ENCODE measurements around the gene CWH43.
"Not testable (repeated sequence)": the region's sequence is repeated elsewhere in the genome, so short reads cannot be mapped to it uniquely, and the experiment has no call there.

The CWH43 gene

DNA sequence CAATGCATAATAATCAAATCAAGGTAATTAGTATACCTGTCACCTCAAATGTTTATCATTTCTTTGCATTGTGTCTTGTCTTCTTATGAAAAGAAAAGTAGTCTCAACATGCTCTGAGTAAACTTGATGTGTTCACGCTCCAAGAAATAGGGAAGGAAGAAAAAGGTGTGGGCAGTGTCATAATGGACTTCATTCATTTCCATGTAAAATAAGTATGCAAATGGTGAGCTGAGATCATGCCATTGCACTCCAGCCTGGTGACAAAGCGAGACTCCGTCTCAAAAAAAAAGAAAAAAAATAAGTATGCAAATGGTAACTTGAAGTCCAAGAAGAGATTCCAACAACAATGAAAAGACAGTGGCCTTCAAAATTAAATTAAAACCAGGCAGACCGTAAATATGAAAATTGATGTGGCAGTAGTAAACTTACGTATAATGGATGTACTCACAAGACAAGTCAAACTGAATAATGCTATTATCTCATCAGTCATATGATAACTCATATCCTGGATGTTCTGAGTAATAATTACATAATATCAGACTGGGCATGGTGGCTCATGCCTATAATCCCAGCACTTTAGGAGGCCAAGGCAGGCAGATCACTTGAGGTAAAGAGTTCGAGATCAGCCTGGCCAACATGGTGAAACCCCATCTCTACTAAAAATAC is 6.0 kb upstream of the CWH43 start:
- no peak for DNase-seq

DNA sequence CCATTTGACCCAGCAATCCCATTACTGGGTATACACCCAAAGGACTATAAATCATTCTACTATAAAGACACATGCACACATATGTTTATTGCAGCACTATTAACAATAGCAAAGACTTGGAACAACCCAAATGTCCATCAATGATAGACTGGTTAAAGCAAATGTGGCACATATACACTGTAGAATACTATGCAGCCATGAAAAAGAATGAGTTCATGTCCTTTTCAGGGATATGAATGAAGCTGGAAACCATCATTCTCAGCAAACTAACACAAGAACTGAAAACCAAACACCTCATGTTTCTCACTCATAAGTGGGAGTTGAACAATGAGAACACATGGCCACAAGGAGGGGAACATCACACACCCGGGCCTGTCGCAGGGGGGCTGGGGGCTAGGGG is 2.1 kb upstream of the CWH43 start:
- DNase-seq: not testable (repeated sequence)

DNA sequence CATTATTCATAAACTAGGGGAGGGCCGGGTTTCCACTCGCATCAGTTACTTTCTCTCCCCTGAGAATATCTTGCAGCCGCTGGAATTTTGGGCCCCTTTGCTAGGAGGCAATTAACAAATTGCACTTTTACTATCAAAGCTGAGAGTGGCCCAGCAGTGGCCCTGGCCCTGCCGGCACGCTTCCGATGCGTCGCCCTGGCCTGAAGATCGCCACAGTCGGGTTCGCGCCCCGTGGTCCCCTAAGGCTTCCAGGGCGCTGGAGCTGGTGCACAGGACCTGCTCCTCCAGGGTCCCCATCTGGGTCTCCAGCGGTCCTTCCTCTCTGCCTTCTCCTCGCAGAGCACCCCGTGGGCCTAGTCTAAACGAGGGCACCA is 486 bp upstream of the CWH43 start:
- DNase-seq: no peak

DNA sequence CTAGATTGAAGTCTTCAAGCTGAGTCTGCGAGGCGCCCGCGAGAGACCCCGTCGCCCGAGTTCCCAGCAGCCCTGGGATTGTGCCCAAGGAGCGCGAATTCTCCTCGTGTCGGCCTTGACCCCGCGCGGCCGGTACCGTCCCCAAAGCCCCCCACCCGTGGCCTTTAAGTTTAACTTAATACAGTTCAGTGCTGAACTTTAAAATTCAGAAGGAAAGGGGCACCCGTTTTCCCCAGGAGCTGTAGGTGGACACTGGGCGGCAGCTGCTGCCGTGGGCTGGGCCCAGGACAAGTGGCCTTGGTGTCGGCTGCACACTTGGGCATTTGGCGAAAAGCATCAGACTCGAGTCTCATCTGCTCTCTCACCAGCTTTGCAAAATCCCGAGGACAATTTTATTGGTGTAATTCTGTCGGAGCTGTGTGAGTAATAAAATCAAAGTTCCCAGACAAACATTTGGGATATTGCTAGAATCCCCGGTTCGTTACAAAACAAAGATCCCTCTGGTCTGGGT is 634 bp downstream of the CWH43 start:
- no peak for DNase-seq

DNA sequence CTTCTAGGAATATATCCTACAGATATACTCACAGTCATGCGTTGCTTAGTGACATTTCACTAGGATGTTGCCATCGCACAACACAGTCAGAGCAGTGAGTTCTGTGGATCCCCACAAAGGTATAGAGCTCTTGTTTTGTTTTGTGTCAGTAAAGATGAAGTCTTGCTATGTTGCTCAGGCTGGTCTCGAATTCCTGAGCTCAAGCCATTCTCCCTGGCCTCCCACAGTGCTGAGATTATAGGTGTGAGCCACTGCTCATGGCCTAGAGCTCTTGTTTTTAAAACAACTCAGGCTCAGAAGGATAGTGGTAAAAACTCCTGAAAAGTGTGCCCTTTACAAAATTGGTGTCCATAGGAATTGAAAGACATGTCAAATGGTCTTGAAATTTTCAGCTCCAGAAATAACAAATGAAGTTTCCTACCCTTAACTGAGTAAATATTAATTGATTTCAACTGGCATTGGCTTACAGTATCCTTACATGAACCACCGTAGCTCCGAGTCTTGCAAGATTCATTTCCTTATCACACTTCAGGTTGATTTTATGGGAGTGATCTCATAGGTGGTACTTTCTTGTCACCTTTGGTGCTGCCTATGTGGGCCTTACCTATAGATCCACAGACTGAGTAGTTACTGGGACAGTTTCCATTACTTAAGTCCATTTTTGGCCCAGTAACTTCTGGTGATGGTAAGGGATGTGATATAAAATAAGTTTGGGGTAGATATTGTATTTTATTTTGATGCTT is 3.6 kb downstream of the CWH43 start:
- DNase-seq: no peak

DNA sequence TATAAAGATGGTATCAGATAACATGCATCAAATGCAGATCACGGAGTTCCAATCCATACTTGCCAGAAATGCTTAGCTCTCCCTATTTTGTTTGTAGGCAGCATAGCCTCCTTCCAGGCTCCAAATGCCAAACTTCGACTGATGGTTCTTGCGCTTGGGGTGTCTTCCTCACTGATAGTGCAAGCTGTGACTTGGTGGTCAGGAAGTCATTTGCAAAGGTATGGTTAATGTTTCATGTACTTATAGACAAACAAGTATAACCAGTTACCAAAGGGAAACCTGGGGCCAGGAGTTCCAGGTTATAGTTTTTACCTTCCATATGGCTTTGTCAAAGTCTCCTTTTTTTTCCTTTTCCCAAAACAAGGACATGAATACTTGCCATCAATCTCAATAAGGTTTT is 5.3 kb downstream of the CWH43 start:
- no peak for DNase-seq

DNA sequence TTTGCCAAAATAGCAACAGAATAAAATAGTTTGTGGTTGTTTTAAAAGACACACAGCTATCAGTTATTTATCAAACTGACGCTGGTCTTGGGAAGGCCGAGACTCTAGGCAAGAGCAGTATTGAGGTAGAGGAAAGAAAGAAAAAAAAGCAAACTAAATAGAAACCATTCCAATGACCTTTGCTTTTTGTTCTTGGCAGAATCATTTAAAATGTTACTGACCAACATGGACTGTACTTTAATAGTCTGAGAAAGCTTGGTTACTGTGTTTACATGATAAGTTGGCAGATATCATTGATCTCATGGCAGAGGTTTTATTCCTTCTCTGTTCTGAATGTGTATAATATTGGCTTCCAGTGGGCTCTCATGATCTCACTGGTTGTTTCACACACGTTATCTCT is 11.9 kb downstream of the CWH43 start:
- DNase-seq: no peak

DNA sequence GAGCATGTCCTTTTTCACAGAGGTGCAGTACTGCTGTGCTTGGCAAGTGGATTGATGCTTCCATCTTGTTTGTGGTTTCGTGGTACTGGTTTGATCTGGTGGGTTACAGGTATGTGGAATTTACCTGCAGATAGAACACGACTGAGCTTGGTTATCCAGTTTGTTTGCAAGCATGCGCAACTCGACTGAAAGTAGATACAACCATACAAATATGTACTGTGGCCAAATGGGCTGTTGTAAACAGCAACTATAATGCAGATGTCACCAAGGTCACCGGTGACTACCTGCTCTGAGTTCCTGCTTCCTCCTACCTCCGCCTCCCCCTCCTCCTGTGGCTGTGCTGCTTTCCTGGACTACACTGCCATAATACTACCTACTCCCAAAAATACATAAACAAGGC is 12.4 kb downstream of the CWH43 start:
- DNase-seq: no peak

DNA sequence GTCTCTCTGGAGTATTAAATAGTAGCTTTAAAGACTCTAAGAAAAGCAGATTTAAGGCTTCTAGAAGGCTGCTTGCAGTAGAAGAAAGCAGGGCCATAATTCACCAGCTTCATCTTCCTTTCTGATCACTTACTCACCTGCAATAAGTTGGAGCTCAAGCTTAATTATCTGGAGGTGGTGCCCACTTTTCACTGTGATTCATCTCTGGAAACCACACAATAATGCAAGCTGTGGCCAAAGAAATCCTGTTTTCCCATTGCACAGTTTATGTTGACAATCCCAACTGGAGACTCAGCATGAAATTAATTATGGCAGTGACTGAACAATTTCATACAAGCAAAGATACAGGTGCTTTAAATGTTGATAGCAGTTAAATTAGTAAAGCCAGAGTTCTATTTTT is 14.7 kb downstream of the CWH43 start:
- no peak for DNase-seq

DNA sequence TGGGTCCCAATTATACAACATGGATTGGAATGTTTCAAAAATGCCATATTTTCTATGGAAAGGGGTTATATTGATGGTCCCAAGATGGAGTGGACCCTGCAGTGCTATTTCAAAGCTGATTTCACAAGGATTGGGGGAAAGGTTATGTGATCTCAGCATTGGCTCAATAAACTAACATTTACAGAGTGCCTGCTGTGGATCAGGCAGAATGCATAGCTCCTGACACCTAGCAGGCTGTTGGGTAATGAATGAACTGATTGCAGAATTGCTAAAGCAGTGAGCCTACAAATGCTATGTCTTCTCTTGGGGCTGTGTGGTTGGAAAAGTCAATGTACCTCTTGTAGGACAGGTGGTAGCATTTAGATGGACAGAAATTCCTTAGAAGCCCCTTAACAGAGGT is 16.9 kb downstream of the CWH43 start:
- no peak for DNase-seq

DNA sequence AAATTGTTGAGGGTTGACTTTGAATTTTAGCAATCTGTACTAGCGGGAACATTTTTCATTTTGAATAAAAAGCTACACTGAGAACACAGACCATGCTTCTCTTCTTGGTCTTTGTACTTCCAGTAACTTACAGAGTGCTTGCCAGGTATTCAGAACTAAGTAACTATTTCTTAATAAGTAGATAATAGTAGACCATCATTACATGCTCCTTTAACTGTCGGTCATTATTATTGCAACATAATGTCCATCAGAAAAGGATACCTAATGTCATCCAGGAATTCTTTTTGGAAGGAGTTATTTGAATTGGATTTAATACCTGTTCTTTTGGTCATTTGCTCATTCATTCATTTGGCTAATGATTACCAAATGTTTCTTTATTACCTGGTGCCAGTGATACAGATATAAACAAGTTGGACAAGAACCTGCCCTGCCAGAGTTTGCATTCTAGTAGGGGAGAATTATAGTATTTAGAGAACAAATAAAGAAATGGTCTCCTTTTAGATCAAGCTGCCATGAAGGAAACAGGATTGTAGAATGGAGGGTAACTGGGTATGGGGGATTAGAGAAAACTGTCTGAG is 32.7 kb downstream of the CWH43 start:
- no peak for DNase-seq

DNA sequence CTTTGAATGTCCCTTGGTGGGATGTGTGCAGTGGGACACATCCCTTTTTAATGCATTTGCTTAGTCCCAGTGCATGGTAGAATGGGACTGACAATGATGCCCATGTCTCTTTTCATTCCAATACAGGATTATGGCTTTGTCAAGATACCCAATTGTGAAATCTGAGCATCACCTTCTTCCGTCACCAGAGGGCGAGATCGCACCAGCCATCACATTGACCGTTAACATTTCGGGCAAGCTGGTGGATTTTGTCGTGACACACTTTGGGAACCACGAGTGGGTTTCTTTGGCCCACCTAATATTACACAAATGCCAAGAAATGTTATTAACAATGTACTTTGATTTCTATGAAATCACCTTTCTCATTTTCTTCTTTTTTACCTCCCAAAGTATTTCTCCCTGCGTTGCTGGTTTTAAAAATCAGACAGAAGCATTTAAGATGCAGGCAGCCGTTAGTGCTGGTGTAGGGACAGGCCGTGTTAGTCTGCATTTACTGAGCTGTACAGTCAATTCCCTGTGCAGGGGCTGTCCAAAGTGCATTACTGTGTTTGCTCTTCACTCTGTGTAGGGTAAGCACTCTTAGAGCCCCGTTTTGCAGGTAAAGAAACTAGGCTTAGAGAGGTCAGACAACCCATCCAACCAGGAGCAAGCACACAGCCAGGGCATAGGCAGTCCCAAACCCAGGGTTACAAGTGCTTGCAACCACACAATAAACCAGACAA is 46.5 kb downstream of the CWH43 start:
- no peak for DNase-seq

DNA sequence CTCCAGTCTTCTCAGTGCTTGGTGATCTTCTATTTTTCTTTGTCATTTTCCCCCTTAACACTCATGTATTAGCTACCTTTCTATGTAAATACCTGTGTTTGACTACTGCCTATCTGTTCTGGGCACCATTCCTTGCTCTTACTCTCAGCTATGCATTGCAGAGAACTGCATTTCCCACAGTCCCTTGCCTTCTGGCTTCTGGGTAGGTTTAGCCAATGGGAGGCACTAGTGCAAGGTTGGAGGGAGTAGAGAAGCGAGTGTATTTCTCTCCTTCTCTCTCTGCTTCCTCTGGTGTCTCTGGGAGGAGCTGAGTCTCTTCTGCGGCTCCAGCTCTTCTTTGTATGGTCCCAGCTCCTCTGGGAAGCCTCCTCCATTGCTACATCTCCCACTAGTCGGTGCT is 50.5 kb downstream of the CWH43 start:
- no peak for DNase-seq

DNA sequence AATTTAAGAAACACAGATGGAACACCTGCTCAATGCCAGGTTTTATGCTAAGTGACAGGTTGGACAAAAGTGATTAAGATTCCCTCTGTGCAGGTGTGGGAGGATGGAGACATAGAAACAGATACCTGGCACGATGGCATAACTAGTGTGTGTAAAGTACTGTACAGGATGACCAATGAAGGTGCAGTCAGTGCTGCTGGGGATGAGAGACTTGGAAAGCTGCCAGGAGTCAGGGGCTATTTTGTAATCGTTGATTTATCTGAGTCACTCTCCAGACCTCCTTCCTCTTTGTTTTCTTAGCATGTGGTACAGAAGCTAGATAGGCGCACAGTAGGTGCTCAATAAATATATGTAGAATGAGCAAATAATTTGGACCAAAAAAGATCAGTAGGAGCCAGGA is 58.2 kb downstream of the CWH43 start:
- no peak for DNase-seq

DNA sequence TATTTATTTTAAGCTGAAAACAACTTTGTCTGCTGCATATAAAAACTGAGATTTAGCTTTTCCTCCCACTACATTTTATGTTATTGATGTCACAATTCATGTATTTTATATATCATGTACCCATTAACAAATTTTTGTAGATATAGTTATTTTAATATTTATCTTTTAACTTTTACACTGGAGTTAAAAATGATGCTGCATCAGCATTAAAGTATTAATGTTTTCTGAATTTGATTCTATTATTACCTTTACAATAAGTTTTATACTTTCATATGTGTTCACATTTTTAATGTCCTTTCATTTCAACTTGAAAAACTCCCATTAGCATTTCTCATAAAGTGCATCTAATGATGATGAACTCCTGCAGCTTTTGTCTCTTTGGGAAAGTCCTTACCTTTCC is 72.2 kb downstream of the CWH43 start:
- no peak for DNase-seq

DNA sequence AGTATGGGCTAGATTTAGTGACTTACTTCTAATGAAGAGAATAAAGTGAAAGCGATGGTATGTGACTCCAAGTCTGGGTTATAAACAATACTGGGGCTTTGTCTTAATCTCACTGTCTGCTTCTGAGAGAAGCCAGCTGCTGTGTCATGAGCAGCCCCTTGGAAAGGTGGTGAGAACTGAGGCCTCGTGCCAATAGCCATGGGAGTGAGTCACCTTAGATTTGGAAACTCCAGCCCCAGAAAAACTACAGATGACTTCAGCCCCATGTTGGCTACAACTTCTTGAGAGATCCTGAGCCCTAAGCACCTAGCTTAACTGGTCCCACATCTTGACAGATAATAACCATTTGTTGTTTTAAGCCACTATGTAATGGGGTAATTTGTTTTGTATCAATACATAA is 77.6 kb downstream of the CWH43 start:
- no peak for DNase-seq

DNA sequence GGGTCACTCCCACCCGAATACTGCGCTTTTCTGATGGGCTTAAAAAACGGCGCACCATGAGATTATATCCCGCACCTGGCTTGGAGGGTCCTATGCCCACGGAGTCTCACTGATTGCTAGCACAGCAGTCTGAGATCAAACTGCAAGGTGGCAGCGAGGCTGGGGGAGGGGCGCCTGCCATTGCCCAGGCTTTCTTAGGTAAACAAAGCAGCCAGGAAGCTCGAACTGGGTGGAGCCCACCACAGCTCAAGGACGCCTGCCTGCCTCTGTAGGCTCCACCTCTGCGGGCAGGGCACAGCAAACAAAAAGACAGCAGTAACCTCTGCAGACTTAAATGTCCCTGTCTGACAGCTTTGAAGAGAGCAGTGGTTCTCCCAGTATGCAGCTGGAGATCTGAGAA is 86.1 kb downstream of the CWH43 start:
- DNase-seq: not testable (repeated sequence)

DNA sequence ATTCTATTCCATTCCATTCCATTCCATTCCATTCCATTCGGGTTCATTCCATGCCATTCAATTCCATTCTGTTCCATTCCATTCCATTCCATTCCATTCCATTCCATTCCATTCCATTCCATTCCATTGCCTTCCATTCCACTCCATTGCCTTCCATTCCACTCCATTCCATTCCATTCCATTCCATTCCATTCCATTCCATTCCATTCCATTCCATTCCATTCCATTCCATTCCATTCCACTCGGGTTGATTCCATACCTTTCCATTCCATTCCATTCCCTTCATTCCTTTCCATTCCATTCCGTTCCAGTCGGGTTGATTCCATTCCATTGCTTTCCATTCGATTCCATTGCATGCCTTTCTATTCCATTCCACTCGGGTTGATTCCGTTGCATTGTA is 105.8 kb downstream of the CWH43 start:
- not testable (repeated sequence) for DNase-seq

DNA sequence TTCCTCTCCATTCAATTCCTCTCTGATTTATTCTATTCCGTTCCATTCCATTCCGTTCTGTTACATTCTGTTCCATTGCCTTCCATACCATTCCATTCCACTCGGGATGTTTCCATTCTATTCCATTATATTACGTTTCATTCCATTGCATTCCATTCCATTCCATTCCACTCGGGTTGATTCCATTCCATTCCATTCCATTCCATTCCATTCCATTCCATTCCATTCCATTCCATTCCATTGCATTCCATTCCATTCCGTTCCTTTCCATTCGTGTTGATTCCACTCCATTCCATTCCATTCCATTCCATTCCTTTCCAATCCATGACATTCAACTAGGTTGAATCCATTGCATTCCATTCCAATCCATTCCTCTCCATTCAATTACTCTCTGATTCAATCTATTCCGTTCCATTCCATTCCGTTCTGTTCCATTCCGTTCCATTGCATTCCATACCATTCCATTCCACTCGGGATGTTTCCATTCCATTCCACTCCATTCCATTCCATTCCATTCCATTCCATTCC is 106.6 kb downstream of the CWH43 start:
- DNase-seq: not testable (repeated sequence)

DNA sequence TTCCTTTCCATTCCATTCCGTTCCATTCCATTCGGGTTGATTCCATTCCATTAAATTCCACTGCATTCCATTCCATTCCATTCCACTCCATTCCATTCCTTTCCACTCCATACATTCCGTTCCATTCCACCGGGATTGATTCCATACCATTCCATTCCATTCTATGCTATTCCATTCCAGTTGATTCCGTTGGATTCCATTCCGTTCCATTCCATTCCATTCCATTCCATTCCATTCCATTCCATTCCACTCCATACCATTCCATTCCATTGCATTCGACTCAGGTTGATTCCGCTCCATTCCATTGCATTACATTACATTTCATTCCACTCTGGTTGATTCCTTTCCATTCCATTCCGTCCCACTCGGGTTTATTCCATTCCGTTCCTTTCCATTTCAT is 110.1 kb downstream of the CWH43 start:
- not testable (repeated sequence) for DNase-seq

DNA sequence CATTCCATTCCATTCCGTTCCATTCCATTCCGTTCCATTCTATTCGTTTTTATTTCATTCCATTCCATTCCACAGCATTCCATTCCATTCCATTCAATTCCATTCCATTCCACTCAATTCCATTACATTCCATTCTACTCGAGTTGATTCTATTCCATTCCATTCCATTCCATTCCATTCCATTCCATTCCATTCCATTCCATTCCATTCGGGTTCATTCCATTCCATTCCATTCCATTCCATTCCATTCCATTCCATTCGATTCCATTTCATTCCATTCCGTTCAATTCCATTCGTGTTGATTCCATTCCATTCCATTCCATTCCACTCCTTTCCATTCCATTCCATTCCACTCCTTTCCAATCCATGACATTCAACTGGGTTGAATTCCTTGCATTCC is 110.6 kb downstream of the CWH43 start:
- not testable (repeated sequence) for DNase-seq

DNA sequence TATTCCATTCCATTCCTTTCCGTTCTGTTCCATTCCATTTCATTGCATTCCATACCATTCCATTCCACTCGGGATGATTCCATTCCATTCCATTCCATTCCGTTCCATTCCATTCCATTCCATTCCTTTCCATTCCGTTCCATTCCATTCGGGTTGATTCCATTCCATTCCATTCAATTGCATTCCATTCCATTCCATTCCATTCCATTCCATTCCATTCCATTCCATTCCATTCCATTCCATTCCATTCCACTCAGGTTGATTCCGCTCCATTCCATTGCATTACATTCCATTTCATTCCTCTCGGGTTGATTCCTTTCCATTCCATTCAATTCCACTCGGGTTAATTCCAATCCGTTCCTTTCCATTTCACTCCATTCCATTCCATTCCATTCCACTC is 111.0 kb downstream of the CWH43 start:
- DNase-seq: not testable (repeated sequence)

DNA sequence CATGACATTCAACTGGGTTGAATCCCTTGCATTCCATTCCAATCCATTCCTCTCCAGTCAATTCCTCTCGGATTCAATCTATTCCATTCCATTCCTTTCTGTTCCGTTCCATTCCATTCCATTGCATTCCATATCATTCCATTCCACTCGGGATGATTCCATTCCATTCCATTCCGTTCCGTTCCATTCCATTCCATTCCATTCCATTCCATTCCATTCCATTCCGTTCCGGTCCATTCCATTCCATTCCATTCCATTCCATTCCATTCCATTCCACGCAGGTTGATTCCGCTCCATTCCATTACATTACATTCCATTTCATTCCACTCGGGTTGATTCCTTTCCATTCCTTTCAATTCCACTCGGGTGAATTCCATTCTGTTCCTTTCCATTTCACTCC is 111.4 kb downstream of the CWH43 start:
- DNase-seq: peak; percentile 7
